HepG2 (cell line): Measurements from ENCODE around the gene RELL1. TPM values are rescaled to one million over a fixed set of nuclear protein-coding genes. Genes with fewer than 3 reads are reported as not detected.

Experiments used
- EED ChIP-seq: sonication (generic); formaldehyde crosslinking; IDR thresholded peaks from 2 replicates; pipeline ENCODE4 v1.5.0; 2020; ENCODE audit warnings: mild to moderate bottlenecking, missing genetic modification reagents
- FOXK2 ChIP-seq: fragments of 450-650 bp; IDR thresholded peaks from 2 replicates; pipeline ENCODE4 v1.6.1; 2016
- HOXA7 ChIP-seq: sonication (generic); formaldehyde crosslinking; IDR thresholded peaks from 2 replicates; pipeline ENCODE4 v1.8.1; 2022; ENCODE audit warnings: mild to moderate bottlenecking, missing genetic modification reagents, moderate library complexity
- KDM3A ChIP-seq: IDR thresholded peaks from 2 replicates; pipeline ENCODE4 v1.6.1; 2018; ENCODE audit warnings: low read depth, missing compliant biosample characterization
- MTA3 ChIP-seq: sonication (generic); formaldehyde crosslinking; IDR thresholded peaks from 2 replicates; pipeline ENCODE4 v1.4.0; 2020; ENCODE audit warnings: missing genetic modification reagents
- PHB2 ChIP-seq: fragments of 450-650 bp; IDR thresholded peaks from 2 replicates; pipeline ENCODE4 v1.6.1; 2018; ENCODE audit not compliant: partially characterized antibody
- PHF20 ChIP-seq: sonication (generic); formaldehyde crosslinking; IDR thresholded peaks from 2 replicates; pipeline ENCODE4 v1.5.0; 2020; ENCODE audit warnings: mild to moderate bottlenecking, missing genetic modification reagents
- PHF8 ChIP-seq: sonication (generic); formaldehyde crosslinking; IDR thresholded peaks from 2 replicates; pipeline ENCODE4 v1.5.0; 2020; ENCODE audit warnings: missing genetic modification reagents
- SCMH1 ChIP-seq: sonication (generic); formaldehyde crosslinking; IDR thresholded peaks from 2 replicates; pipeline ENCODE4 v1.9.0; 2021; ENCODE audit warnings: missing genetic modification reagents, mild to moderate bottlenecking, borderline replicate concordance
- ZFP90 ChIP-seq: sonication (generic); formaldehyde crosslinking; IDR thresholded peaks from 2 replicates; pipeline ENCODE4 v1.8.0; 2022; ENCODE audit warnings: missing genetic modification reagents, mild to moderate bottlenecking, inconsistent platforms, borderline replicate concordance
- ZNF253 ChIP-seq: sonication (generic); formaldehyde crosslinking; IDR thresholded peaks from 2 replicates; pipeline ENCODE4 v1.8.0; 2022; ENCODE audit warnings: mild to moderate bottlenecking, missing genetic modification reagents, borderline replicate concordance
- ZNF570 ChIP-seq: sonication (generic); formaldehyde crosslinking; IDR thresholded peaks from 2 replicates; pipeline ENCODE4 v1.4.0; 2020; ENCODE audit warnings: mild to moderate bottlenecking, missing genetic modification reagents, borderline replicate concordance
- ZNF577 ChIP-seq: sonication (generic); formaldehyde crosslinking; IDR thresholded peaks from 2 replicates; pipeline ENCODE4 v1.4.0; 2020; ENCODE audit warnings: mild to moderate bottlenecking, low read depth, missing genetic modification reagents, borderline replicate concordance
- ZNF605 ChIP-seq: sonication (generic); formaldehyde crosslinking; IDR thresholded peaks from 2 replicates; pipeline ENCODE4 v1.8.0; 2022; ENCODE audit warnings: mild to moderate bottlenecking, missing genetic modification reagents
- ZNF660 ChIP-seq: sonication (generic); formaldehyde crosslinking; IDR thresholded peaks from 2 replicates; pipeline ENCODE4 v1.5.1; 2020; ENCODE audit warnings: mild to moderate bottlenecking, low read depth, missing genetic modification reagents, borderline replicate concordance
- ZNF703 ChIP-seq: sonication (generic); formaldehyde crosslinking; IDR thresholded peaks from 2 replicates; pipeline ENCODE4 v1.5.1; 2020; ENCODE audit warnings: missing genetic modification reagents, mild to moderate bottlenecking, moderate library complexity, borderline replicate concordance
- polyA plus RNA-seq, 8 experiments: library from polyadenylated mRNA; depleted of rRNA in 3 of 8; stranded (reverse) in 7 of 8; unstranded in 1 of 8; fragments of >200 nt; fragmentation: Illumina TruSeq in 4 of 8; extraction: Trizol in 4 of 8; gene quantifications; 2 replicates each; pipeline versions ENCODE4 v1.2.1 to v1.2.3, GENCODE V29; 2011 to 2016; ENCODE audit warnings: low read depth in 4 of 8, missing spikeins in 1 of 8, mixed read lengths in 1 of 8; ENCODE audit not compliant: insufficient read depth in 1 of 8
- total RNA-seq, 5 experiments: library from RNA; depleted of rRNA; stranded (reverse); fragments of >200 nt; fragmentation: Illumina TruSeq; extraction: Trizol; gene quantifications; 2 replicates each; pipeline ENCODE4 v1.2.3, GENCODE V29; 2016; ENCODE audit warnings: low read depth in 1 of 5
- TF ChIP-seq, protein P1 (sequence below): sonication (generic); formaldehyde crosslinking; IDR thresholded peaks from 2 replicates; pipeline ENCODE4 v1.4.0; 2020; ENCODE audit warnings: missing genetic modification reagents, low read depth, mild to moderate bottlenecking, borderline replicate concordance
- TF ChIP-seq, protein P2 (sequence below): sonication (generic); formaldehyde crosslinking; IDR thresholded peaks from 2 replicates; pipeline ENCODE4 v1.5.0; 2020; ENCODE audit warnings: missing genetic modification reagents
- TF ChIP-seq, protein P3 (sequence below): sonication (generic); formaldehyde crosslinking; IDR thresholded peaks from 2 replicates; pipeline ENCODE4 v1.9.0; 2022; ENCODE audit warnings: low read depth, missing genetic modification reagents
- TF ChIP-seq, protein P4 (sequence below): IDR thresholded peaks from 2 replicates; pipeline ENCODE4 v1.6.1; 2016; ENCODE audit warnings: low read depth
- TF ChIP-seq, protein P5 (sequence below): sonication (generic); formaldehyde crosslinking; IDR thresholded peaks from 2 replicates; pipeline ENCODE4 v1.8.0; 2022; ENCODE audit warnings: missing genetic modification reagents, mild to moderate bottlenecking, moderate library complexity, borderline replicate concordance

The RELL1 gene
- total and polyA plus RNA-seq, 2 of the 13 experiments (the other 11 are each of a cell fraction or from before 2014, with no cell fraction given) = 8.4 to 58.4 TPM

DNA sequence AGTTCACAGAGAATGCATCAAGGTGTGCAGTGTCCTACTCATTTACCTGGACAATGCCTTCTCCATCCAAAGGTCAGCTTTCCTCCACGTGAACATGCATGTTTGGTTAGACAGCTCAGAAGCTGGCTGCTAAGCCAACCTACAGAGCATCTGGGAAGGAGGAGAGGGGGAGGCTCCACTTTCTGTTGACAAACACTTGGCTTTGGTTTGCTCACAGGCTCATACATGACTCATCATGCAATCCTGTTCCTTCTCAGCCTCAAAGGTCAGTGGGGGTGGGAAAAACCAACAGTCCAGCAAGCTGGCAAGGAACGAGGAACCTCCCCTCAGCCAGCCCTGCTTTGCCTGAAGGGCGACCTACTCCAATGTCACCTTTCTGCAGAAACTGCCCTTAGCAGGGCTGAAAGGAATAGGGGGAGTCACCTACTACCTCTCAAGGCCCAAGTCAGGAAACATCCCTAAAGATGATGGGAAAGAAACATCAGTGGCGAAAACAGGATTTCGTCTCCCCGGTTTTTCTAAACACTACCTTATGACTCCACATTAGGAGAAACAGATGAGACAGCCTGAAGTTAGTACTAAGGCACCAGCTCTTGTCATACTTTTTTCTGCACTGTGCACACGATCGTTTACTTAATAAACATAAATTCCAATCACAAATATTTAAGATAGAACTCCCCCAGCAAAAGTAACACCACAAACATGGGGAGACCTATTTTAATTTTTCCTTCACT is 37.9 kb downstream of the RELL1 start (continued):
- TF ChIP-seq, protein P1, sequence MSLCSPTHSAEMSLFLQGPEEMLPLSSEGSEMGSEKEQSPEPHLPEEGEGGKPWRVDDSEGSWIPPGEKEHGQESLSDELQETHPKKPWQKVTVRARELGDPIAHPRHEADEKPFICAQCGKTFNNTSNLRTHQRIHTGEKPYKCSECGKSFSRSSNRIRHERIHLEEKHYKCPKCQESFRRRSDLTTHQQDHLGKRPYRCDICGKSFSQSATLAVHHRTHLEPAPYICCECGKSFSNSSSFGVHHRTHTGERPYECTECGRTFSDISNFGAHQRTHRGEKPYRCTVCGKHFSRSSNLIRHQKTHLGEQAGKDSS (CRISPR knock-in tag) = peak; percentile 33; the same call in 1 of the 2 replicates
- TF ChIP-seq FOXK2 (no peak), PHB2 (no peak), ZNF703 (CRISPR knock-in tag) (no peak), HOXA7 (CRISPR knock-in tag) (no peak), PHF20 (CRISPR knock-in tag) (no peak), SCMH1 (no peak), ZNF660 (CRISPR knock-in tag) (no peak), MTA3 (CRISPR knock-in tag) (no peak), EED (no peak), ZNF570 (CRISPR knock-in tag) (no peak), ZFP90 (no peak), ZNF577 (CRISPR knock-in tag) (no peak), KDM3A (0 out of 2 replicates have a peak, but pooled peaks have one; percentile 59), PHF8 (CRISPR knock-in tag) (no peak), ZNF253 (CRISPR knock-in tag) (no peak), ZNF605 (CRISPR knock-in tag) (peak; percentile 85)
- TF ChIP-seq, protein P2, sequence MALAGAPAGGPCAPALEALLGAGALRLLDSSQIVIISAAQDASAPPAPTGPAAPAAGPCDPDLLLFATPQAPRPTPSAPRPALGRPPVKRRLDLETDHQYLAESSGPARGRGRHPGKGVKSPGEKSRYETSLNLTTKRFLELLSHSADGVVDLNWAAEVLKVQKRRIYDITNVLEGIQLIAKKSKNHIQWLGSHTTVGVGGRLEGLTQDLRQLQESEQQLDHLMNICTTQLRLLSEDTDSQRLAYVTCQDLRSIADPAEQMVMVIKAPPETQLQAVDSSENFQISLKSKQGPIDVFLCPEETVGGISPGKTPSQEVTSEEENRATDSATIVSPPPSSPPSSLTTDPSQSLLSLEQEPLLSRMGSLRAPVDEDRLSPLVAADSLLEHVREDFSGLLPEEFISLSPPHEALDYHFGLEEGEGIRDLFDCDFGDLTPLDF (CRISPR knock-in tag) = no peak
- TF ChIP-seq, protein P3, sequence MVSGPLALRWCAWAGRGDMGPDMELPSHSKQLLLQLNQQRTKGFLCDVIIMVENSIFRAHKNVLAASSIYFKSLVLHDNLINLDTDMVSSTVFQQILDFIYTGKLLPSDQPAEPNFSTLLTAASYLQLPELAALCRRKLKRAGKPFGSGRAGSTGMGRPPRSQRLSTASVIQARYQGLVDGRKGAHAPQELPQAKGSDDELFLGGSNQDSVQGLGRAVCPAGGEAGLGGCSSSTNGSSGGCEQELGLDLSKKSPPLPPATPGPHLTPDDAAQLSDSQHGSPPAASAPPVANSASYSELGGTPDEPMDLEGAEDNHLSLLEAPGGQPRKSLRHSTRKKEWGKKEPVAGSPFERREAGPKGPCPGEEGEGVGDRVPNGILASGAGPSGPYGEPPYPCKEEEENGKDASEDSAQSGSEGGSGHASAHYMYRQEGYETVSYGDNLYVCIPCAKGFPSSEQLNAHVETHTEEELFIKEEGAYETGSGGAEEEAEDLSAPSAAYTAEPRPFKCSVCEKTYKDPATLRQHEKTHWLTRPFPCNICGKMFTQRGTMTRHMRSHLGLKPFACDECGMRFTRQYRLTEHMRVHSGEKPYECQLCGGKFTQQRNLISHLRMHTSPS (CRISPR knock-in tag) = no peak
- TF ChIP-seq, protein P4, sequence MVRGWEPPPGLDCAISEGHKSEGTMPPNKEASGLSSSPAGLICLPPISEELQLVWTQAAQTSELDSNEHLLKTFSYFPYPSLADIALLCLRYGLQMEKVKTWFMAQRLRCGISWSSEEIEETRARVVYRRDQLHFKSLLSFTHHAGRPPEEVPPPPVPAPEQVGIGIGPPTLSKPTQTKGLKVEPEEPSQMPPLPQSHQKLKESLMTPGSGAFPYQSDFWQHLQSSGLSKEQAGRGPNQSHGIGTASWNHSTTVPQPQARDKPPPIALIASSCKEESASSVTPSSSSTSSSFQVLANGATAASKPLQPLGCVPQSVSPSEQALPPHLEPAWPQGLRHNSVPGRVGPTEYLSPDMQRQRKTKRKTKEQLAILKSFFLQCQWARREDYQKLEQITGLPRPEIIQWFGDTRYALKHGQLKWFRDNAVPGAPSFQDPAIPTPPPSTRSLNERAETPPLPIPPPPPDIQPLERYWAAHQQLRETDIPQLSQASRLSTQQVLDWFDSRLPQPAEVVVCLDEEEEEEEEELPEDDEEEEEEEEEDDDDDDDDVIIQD (CRISPR knock-in tag) = peak; percentile 89
- TF ChIP-seq, protein P5, sequence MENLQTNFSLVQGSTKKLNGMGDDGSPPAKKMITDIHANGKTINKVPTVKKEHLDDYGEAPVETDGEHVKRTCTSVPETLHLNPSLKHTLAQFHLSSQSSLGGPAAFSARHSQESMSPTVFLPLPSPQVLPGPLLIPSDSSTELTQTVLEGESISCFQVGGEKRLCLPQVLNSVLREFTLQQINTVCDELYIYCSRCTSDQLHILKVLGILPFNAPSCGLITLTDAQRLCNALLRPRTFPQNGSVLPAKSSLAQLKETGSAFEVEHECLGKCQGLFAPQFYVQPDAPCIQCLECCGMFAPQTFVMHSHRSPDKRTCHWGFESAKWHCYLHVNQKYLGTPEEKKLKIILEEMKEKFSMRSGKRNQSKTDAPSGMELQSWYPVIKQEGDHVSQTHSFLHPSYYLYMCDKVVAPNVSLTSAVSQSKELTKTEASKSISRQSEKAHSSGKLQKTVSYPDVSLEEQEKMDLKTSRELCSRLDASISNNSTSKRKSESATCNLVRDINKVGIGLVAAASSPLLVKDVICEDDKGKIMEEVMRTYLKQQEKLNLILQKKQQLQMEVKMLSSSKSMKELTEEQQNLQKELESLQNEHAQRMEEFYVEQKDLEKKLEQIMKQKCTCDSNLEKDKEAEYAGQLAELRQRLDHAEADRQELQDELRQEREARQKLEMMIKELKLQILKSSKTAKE = peak; percentile 22; the same call in 1 of the 2 replicates
